ENCODE data around the gene SPAAR. TPM values are rescaled to one million over a fixed set of nuclear protein-coding genes. Genes with fewer than 3 reads are reported as not detected.

SPAAR gene
- total RNA-seq, 1 experiment from 2014 or later, result not detected

DNA sequence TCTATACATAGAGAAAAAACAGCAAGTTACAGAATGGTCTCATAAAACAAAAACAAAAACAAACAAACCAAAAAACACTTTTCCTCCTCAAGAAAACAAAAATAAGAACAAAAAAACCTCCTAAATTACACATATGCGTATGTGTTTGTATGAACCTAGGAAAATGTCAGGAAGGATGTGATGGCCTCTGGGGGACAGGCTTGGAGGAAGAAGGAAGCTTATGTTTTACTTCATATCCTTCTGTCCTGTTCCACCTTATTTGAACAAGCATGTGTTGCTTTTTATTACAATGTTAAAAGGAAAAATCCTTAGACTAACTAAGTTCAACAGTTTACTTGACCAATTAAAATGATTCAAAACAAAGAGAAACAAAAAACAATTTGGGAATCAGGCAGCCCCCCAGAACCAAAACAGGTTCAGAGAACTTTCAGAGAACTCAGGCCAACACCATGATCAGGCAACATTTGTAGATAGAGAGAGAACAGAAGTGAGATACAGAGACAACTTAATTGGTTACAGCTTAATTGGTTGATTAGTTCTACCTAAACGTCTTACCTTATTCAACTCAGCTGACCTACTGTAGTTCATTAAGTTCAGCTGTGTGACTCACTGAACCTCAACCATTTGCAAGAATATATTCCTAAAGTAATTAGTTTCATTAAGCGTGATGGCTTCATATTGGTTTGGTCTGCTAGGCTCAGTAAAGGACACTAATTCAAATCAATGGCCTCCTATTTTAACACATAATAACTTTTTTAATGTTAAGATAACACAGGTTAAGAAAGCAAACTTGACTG is 10.1 kb downstream of the SPAAR start:
- POLR2A ChIA-PET, result interaction anchor here (0.5 kb wide), 1 partner anchor 138 kb away, joined by 7 read pairs; no protein-coding TSS in a partner anchor
- Histone ChIP-seq H3K36me3 (ENCODE audit: control insufficient read depth, insufficient read depth, low read length) (no peaks in the 10 kb centered on the region), H3K27me3 (ENCODE audit: control insufficient read depth, insufficient read depth, low read length) (no peaks in the 10 kb centered on the region), H3K4me3 (ENCODE audit: low read depth in 2 of 2, low read length in 2 of 2) (no peak overlapping the region), H3K4me1 (ENCODE audit: control insufficient read depth, insufficient read depth, low read length) (peaks cover 7% of the 10 kb centered on the region), H3K27ac (ENCODE audit: low read length) (no peak overlapping the region), H3K9me3 (ENCODE audit: control insufficient read depth, insufficient read depth, low read depth, low read length) (no peaks in the 10 kb centered on the region)
- BruUV-seq (replicated peaks), result no TSS peak
- intact Hi-C loops (cut with micrococcal nuclease; ENCODE audit: unreplicated experiment), result no loop called here
- CTCF ChIA-PET, result interaction anchor here (1.1 kb wide), 1 partner anchor 26 kb away, joined by 3 read pairs; no protein-coding TSS in a partner anchor
- TF ChIP-seq, protein P1, sequence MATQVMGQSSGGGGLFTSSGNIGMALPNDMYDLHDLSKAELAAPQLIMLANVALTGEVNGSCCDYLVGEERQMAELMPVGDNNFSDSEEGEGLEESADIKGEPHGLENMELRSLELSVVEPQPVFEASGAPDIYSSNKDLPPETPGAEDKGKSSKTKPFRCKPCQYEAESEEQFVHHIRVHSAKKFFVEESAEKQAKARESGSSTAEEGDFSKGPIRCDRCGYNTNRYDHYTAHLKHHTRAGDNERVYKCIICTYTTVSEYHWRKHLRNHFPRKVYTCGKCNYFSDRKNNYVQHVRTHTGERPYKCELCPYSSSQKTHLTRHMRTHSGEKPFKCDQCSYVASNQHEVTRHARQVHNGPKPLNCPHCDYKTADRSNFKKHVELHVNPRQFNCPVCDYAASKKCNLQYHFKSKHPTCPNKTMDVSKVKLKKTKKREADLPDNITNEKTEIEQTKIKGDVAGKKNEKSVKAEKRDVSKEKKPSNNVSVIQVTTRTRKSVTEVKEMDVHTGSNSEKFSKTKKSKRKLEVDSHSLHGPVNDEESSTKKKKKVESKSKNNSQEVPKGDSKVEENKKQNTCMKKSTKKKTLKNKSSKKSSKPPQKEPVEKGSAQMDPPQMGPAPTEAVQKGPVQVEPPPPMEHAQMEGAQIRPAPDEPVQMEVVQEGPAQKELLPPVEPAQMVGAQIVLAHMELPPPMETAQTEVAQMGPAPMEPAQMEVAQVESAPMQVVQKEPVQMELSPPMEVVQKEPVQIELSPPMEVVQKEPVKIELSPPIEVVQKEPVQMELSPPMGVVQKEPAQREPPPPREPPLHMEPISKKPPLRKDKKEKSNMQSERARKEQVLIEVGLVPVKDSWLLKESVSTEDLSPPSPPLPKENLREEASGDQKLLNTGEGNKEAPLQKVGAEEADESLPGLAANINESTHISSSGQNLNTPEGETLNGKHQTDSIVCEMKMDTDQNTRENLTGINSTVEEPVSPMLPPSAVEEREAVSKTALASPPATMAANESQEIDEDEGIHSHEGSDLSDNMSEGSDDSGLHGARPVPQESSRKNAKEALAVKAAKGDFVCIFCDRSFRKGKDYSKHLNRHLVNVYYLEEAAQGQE (IDR thresholded peaks at IDR 0.05; ENCODE audit: insufficient read depth in 1 of 2, low read depth in 2 of 2, low read length in 1 of 2), result no peak
- TF ChIP-seq POLR2AphosphoS5 (IDR thresholded peaks at IDR 0.05; ENCODE audit: low read depth, low read length), result no peak
- no peak for TF ChIP-seq SIN3A (IDR thresholded peaks at IDR 0.05; ENCODE audit: borderline replicate concordance, insufficient read depth, low read depth, low read length)
- TF ChIP-seq TCF7L2 (IDR thresholded peaks at IDR 0.05; ENCODE audit: low read depth, low read length), result no peak
- TF ChIP-seq, protein P2, sequence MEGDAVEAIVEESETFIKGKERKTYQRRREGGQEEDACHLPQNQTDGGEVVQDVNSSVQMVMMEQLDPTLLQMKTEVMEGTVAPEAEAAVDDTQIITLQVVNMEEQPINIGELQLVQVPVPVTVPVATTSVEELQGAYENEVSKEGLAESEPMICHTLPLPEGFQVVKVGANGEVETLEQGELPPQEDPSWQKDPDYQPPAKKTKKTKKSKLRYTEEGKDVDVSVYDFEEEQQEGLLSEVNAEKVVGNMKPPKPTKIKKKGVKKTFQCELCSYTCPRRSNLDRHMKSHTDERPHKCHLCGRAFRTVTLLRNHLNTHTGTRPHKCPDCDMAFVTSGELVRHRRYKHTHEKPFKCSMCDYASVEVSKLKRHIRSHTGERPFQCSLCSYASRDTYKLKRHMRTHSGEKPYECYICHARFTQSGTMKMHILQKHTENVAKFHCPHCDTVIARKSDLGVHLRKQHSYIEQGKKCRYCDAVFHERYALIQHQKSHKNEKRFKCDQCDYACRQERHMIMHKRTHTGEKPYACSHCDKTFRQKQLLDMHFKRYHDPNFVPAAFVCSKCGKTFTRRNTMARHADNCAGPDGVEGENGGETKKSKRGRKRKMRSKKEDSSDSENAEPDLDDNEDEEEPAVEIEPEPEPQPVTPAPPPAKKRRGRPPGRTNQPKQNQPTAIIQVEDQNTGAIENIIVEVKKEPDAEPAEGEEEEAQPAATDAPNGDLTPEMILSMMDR (IDR thresholded peaks at IDR 0.05), result no peak
- no peak for ATAC-seq
- DNase-seq (ENCODE audit: low read depth, low spot score), result no peak
- in situ Hi-C loops (cut with HindIII; ENCODE audit: low pct_unique_long_range_greater_than_20kb, low sequenced_read_pairs), result loop anchor here (5.0 kb wide), 1 partner anchor 103 kb away; no protein-coding TSS in a partner anchor

DNA sequence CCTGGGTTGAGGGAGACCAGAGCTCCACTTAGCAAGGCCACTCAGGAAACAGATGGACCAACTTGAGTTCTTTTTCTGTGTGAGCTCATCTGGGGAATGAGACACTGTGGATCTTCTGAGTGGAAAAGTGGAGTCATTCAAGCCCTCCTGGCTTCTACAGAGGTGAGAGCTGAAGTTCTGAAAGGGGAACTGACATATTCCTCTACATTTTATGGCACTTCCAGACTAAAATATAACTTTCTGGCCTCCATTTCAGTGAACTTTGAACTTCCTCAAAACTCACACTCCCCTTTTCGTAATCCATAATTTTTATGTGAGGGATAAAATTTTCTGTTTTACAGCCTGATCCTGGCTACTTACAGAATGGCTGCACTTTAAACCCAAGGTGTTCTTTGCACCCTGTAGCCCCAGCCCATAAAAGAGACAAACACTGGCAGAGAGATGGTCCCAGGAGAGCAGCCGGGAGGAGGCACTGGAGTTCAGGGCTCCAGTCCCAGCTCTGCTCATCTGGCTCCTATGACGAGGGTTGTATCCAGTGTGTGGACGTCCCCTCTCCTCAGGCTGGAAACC is 10.8 kb downstream of the SPAAR start:
- H3K27ac ChIP-seq (ENCODE audit: low read length), result no peak overlapping the region
- intact Hi-C loops (cut with micrococcal nuclease; ENCODE audit: unreplicated experiment), result no loop called here
- peaks cover 5% of the 10 kb centered on the region for H3K4me1 ChIP-seq (ENCODE audit: control insufficient read depth, insufficient read depth, low read length)
- H3K27me3 ChIP-seq (ENCODE audit: control insufficient read depth, insufficient read depth, low read length), result no peaks in the 10 kb centered on the region
- H3K9me3 ChIP-seq (ENCODE audit: control insufficient read depth, insufficient read depth, low read depth, low read length), result no peaks in the 10 kb centered on the region
- no peak for DNase-seq (ENCODE audit: low read depth, low spot score)
- POLR2A ChIA-PET, result no interaction called here
- in situ Hi-C loops (cut with HindIII; ENCODE audit: low pct_unique_long_range_greater_than_20kb, low sequenced_read_pairs), result loop anchor here (5.0 kb wide), 1 partner anchor 102 kb away; no protein-coding TSS in a partner anchor
- CTCF ChIA-PET, result interaction anchor here (1.1 kb wide), 1 partner anchor 25 kb away, joined by 3 read pairs; no protein-coding TSS in a partner anchor
- TF ChIP-seq TCF7L2 (IDR thresholded peaks at IDR 0.05; ENCODE audit: low read depth, low read length) (no peak), POLR2AphosphoS5 (IDR thresholded peaks at IDR 0.05; ENCODE audit: low read depth, low read length) (no peak), SIN3A (IDR thresholded peaks at IDR 0.05; ENCODE audit: borderline replicate concordance, insufficient read depth, low read depth, low read length) (no peak)
- TF ChIP-seq, protein P1 (IDR thresholded peaks at IDR 0.05; ENCODE audit: insufficient read depth in 1 of 2, low read depth in 2 of 2, low read length in 1 of 2), result no peak
- TF ChIP-seq, protein P2 (IDR thresholded peaks at IDR 0.05), result no peak
- BruUV-seq (replicated peaks), result no TSS peak
- no peaks in the 10 kb centered on the region for H3K36me3 ChIP-seq (ENCODE audit: control insufficient read depth, insufficient read depth, low read length)
- no peak overlapping the region for H3K4me3 ChIP-seq (ENCODE audit: low read depth in 2 of 2, low read length in 2 of 2)
- no peak for ATAC-seq

Measured in Panc1 (cell line).